Epithelial cell of prostate (primary cell): ENCODE measurements around the gene WDR81.
A peak's percentile ranks its signal among the peaks of the same experiment; 100 is the strongest.
"Not testable (repeated sequence)": the region's sequence is repeated elsewhere in the genome, so short reads cannot be mapped to it uniquely, and the experiment has no call there.

Experiments
- DNase-seq: peaks from one replicate; pipeline ENCODE4 v3.0.0-alpha.2; 2011; ENCODE audit warnings: low read depth, low spot score
- H3K27ac ChIP-seq: fragments of 450-650 bp; 2 replicates; pipeline ENCODE4 v1.5.1; 2017; ENCODE audit warnings: mild to moderate bottlenecking

Gene WDR81

GRCh38 chr17:1750628-1751027, 26.1 kb downstream of the WDR81 start:
- no peak for DNase-seq
- H3K27ac ChIP-seq = no peak overlapping the region

GRCh38 chr17:1752425-1753262, 28.1 kb downstream of the WDR81 start:
- DNase-seq = no peak
- H3K27ac ChIP-seq = peak overlapping the region; percentile 53

- DNase-seq = no peak
- H3K27ac ChIP-seq = no peak overlapping the region
Measured at GRCh38 chr17:1753767-1754429, 29.4 kb downstream of the WDR81 start.

GRCh38 chr17:1754430-1755112, 30.1 kb downstream of the WDR81 start:
- no peak for DNase-seq
- H3K27ac ChIP-seq = no peak overlapping the region

DNA sequence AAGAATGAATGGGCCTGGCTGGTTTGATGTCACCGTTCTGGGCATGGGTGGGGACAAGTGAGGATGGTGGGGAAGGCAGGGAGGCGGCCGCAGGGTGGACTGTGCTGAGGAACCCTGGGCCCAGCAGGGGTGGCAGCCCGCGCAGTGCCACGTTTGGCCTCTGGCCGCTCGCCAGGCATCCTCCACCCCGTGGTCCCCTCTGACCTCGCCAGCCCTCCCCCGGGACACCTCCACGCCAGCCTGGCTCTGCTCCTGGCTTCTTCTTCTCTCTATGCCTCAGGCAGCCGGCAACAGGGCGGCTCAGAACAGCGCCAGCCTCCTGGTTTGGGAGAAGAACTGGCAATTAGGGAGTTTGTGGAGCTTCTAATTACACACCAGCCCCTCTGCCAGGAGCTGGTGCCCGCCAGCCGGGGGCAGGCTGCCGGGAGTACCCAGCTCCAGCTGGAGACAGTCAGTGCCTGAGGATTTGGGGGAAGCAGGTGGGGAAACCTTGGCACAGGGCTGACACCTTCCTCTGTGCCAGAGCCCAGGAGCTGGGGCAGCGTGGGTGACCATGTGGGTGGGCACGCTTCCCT, 30.8 kb downstream of the WDR81 start:
- no peak for DNase-seq
- H3K27ac ChIP-seq = no peak overlapping the region

- no peak for DNase-seq
- H3K27ac ChIP-seq = no peak overlapping the region
Measured at GRCh38 chr17:1755827-1756262, 31.3 kb downstream of the WDR81 start.

DNA sequence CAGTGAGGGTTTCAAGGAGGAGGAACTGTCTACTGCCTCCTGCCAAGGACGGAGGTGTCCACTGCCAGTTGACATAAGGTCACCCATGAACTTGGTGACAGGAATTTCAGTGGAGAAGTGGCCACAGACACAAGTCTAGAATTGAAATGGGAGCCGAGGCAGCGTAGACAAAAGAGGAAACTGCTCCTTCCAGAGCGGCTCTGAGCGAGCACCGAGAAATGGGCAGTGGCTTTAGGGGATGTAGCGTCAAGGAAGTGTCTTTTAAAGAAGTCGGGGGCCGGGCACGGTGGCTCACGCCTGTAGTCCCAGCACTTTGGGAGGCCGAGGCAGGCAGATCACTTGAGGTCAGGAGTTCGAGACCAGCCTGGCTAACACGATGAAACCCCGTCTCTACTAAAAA, 34.3 kb downstream of the WDR81 start:
- H3K27ac ChIP-seq = no peak overlapping the region
- no peak for DNase-seq

- peak overlapping the region; percentile 12 for H3K27ac ChIP-seq
- DNase-seq = peak; percentile 33
Measured at GRCh38 chr17:1759529-1759928, 35.0 kb downstream of the WDR81 start.

DNA sequence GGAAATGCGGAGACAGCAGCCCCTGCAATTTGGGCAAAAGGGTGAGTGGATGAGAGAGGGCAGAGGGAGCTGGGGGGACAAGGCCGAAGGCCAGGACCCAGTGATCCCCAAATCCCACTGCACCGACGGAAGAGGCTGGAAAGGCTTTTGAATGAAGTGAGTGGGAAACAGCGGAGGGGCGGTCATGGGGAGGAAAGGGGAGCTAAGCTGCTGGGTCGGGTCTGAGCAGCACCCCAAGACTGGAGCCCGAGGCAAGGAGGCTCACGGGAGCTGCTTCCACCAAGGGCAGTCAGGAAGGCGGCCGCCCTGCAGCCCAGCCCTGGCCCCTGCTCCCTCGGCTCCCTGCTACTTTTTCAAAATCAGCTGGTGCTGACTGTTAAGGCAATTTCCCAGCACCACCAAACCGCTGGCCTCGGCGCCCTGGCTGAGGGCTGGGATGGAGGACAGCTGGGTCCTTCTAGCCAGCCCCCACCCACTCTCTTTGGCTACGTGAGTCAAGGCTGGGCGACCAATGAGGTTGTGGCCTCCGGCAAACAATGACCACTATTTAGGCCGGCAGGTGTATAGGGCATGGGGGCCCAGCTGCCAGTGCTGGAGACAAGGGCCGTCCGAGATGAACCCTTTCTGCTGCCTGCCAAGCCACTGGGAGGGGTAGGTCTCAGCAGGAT, 37.9 kb downstream of the WDR81 start:
- H3K27ac ChIP-seq = peak overlapping the region; percentile 74
- no peak for DNase-seq

- DNase-seq = no peak
Measured at GRCh38 chr17:1762901-1763898, 38.7 kb downstream of the WDR81 start.

DNA sequence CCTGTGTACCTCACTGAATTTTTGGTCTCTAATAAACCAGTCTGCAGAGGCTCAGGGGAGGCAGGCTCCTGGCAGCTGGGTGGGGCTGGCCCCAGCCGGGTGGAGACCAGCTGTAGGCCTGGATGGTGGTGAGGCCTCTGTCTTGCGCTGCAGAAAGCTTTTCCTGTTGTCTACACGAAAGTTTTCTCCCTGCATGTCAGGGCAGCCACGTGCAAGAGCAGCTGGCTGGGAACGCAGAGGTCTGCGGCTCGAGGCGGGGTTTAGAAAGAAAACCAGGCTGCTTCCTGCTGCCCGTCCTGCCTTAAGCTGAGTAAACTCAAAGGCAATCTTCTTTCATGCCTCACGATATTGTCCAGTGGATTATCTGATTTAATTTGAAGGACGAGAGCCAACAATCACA, 39.8 kb downstream of the WDR81 start:
- H3K27ac ChIP-seq = peak overlapping the region; percentile 74
- DNase-seq = peak; percentile 49

More at GRCh38 chr17:1762901-1763898, 38.7 kb downstream of the WDR81 start:
- H3K27ac ChIP-seq = peak overlapping the region; percentile 74

GRCh38 chr17:1764705-1765104, 40.2 kb downstream of the WDR81 start:
- DNase-seq = not testable (repeated sequence)
- H3K27ac ChIP-seq = peak overlapping the region; percentile 74

GRCh38 chr17:1765576-1765975, 41.1 kb downstream of the WDR81 start:
- no peak overlapping the region for H3K27ac ChIP-seq
- no peak for DNase-seq

GRCh38 chr17:1766382-1767135, 42.1 kb downstream of the WDR81 start:
- H3K27ac ChIP-seq = no peak overlapping the region
- DNase-seq = no peak

- H3K27ac ChIP-seq = no peak overlapping the region
- no peak for DNase-seq
Measured at GRCh38 chr17:1767358-1767757, 42.9 kb downstream of the WDR81 start.

DNA sequence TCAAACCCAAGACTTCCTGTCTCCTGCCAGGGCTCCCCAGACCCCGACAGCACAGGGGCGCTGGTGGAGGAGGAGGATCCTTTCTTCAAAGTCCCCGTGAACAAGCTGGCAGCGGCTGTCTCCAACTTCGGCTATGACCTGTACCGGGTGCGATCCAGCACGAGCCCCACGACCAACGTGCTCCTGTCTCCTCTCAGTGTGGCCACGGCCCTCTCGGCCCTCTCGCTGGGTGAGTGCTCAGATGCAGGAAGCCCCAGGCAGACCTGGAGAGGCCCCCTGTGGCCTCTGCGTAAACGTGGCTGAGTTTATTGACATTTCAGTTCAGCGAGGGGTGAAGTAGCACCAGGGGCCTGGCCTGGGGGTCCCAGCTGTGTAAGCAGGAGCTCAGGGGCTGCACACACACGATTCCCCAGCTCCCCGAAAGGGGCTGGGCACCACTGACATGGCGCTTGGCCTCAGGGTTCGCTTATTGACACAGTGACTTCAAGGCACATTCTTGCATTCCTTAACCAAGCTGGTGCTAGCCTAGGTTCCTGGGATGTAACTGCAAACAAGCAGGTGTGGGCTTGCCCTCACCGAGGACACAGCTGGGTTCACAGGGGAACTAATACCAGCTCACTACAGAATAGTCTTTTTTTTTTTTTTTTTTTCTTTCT, 45.4 kb downstream of the WDR81 start:
- H3K27ac ChIP-seq = peak overlapping the region; percentile 90
- peak; percentile 96 for DNase-seq

- not testable (repeated sequence) for H3K27ac ChIP-seq
- peak; percentile 26 for DNase-seq
Measured at GRCh38 chr17:1773000-1773695, 48.6 kb downstream of the WDR81 start.
